SK-N-SH (cell line): Measurements from ENCODE around the gene C3orf22.

ENCODE experiments used
- EZH2phosphoT487 ChIP-seq: fragments of 200-600 bp; sonication (generic); IDR thresholded peaks from 2 replicates; pipeline ENCODE4 v1.6.1; 2017; ENCODE audit warnings: low read depth, mixed run types, mild to moderate bottlenecking, antibody characterized with exemption, moderate library complexity, borderline replicate concordance
- GATA2 ChIP-seq: sonication (generic); formaldehyde crosslinking; IDR thresholded peaks from 2 replicates; pipeline ENCODE4 v1.5.0; 2020; ENCODE audit warnings: mild to moderate bottlenecking, missing genetic modification reagents
- NFIC ChIP-seq: IDR thresholded peaks from 2 replicates; pipeline ENCODE4 v1.4.0; 2012; ENCODE audit warnings: borderline replicate concordance
- TF ChIP-seq, protein P1 (sequence below): fragments of 200-600 bp; sonication (generic); IDR thresholded peaks from 2 replicates; pipeline ENCODE4 v1.6.1; 2017; ENCODE audit warnings: antibody characterized with exemption, mild to moderate bottlenecking, moderate library complexity

DNA sequence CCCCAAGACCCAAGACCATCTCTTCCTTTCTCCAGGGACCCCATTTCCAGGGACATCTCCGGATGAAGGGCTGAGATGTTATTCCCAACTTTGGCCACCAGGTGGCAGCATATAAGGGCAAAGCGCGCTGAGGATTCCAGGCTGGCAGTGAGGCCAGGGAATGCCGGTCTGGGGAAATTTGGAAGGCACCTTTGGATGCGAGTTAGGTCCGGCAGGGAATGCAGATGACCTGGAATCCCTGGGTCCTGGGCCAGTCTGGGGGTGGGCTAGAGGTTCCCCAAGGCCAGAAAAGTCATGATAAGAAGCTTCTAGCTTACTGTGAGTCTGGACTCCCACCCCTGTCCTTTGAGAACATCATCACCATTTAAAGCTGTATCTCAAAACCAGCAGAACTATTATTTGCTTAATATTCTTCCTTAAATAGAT lies 36.4 kb downstream of the C3orf22 start:
- TF ChIP-seq EZH2phosphoT487 (no peak), NFIC (no peak), GATA2 (CRISPR knock-in tag) (no peak)
- TF ChIP-seq, protein P1, sequence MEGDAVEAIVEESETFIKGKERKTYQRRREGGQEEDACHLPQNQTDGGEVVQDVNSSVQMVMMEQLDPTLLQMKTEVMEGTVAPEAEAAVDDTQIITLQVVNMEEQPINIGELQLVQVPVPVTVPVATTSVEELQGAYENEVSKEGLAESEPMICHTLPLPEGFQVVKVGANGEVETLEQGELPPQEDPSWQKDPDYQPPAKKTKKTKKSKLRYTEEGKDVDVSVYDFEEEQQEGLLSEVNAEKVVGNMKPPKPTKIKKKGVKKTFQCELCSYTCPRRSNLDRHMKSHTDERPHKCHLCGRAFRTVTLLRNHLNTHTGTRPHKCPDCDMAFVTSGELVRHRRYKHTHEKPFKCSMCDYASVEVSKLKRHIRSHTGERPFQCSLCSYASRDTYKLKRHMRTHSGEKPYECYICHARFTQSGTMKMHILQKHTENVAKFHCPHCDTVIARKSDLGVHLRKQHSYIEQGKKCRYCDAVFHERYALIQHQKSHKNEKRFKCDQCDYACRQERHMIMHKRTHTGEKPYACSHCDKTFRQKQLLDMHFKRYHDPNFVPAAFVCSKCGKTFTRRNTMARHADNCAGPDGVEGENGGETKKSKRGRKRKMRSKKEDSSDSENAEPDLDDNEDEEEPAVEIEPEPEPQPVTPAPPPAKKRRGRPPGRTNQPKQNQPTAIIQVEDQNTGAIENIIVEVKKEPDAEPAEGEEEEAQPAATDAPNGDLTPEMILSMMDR: peak; percentile 79
